GM12872 (cell line): ENCODE results near the gene C3orf20.

Source experiments
- CTCF ChIP-seq: IDR thresholded peaks from 3 replicates; pipeline ENCODE4 v1.5.1; 2011; ENCODE audit warnings: low read depth, mild to moderate bottlenecking, low read length, moderate library complexity; ENCODE audit not compliant: insufficient read depth

C3orf20 gene

GRCh38 chr3:14793858-14794234 is 118.9 kb downstream of the C3orf20 start:
- TF ChIP-seq CTCF, result no peak

- no peak for TF ChIP-seq CTCF
Measured at GRCh38 chr3:14794435-14794834, 119.5 kb downstream of the C3orf20 start.

GRCh38 chr3:14795996-14796395 is 121.1 kb downstream of the C3orf20 start:
- TF ChIP-seq CTCF, result no peak

GRCh38 chr3:14796403-14797077 is 121.6 kb downstream of the C3orf20 start:
- no peak for TF ChIP-seq CTCF

GRCh38 chr3:14797731-14798130 is 122.8 kb downstream of the C3orf20 start:
- no peak for TF ChIP-seq CTCF

GRCh38 chr3:14798231-14798630 is 123.3 kb downstream of the C3orf20 start:
- no peak for TF ChIP-seq CTCF

- TF ChIP-seq CTCF, result no peak
Measured at GRCh38 chr3:14799146-14799545, 124.2 kb downstream of the C3orf20 start.
